Cardiac fibroblast (primary cell): ENCODE data around the gene DOCK6.

Source experiments
- DNase-seq, 2 donors: peaks; one replicate each; pipeline versions ENCODE4 v3.0.0 to v3.0.0-alpha.2; 2010; ENCODE audit warnings: low read depth in 2 of 2
- H3K4me3 ChIP-seq, 2 donors: replicated peaks in 1 of 2; 1 replicate in 1 of 2; 2 replicates in 1 of 2; pipeline ENCODE4 v1.5.1; 2011; ENCODE audit warnings: low read depth in 2 of 2, low read length in 2 of 2, mild to moderate bottlenecking in 2 of 2, moderate library complexity in 1 of 2
- CTCF ChIP-seq: IDR thresholded peaks from one replicate; pipeline ENCODE4 v1.5.1; 2011; ENCODE audit warnings: low read depth, mild to moderate bottlenecking, low read length, inconsistent platforms

Gene DOCK6

GRCh38 chr19:11192957-11193939 lies 69.1 kb downstream of the DOCK6 start:
- DNase-seq, result no peak
- H3K4me3 ChIP-seq, result peak overlapping the region in 1 of 2 donors; percentile 19
- TF ChIP-seq CTCF, result no peak

- no peak for DNase-seq
- TF ChIP-seq CTCF, result no peak
- no peak overlapping the region for H3K4me3 ChIP-seq
Measured at GRCh38 chr19:11191934-11192333, 70.4 kb downstream of the DOCK6 start.

GRCh38 chr19:11191273-11191755 lies 71.0 kb downstream of the DOCK6 start:
- peak; percentile 74 to 87 for DNase-seq
- no peak overlapping the region for H3K4me3 ChIP-seq

GRCh38 chr19:11190501-11190900 lies 71.8 kb downstream of the DOCK6 start:
- DNase-seq, result no peak
- no peak for TF ChIP-seq CTCF
- no peak overlapping the region for H3K4me3 ChIP-seq

More at GRCh38 chr19:11191273-11191755, 71.0 kb downstream of the DOCK6 start:
- no peak for TF ChIP-seq CTCF

- no peak overlapping the region for H3K4me3 ChIP-seq
- no peak for DNase-seq
- no peak for TF ChIP-seq CTCF
Measured at GRCh38 chr19:11187441-11187840, 74.9 kb downstream of the DOCK6 start.

GRCh38 chr19:11182994-11183393 lies 79.3 kb downstream of the DOCK6 start:
- no peak for DNase-seq
- TF ChIP-seq CTCF, result no peak
- no peak overlapping the region for H3K4me3 ChIP-seq
